Activated CD4-positive, CD25-positive, alpha-beta regulatory T cell (primary cell): Measurements from ENCODE around the gene NPB.

Experiments used
- DNase-seq, 4 experiments: peaks; one replicate each; lab custom pipeline; 2025; lab: John Stamatoyannopoulos, UW

Gene NPB

GRCh38 chr17:81940538-81941483 lies 38.8 kb downstream of the NPB start:
- DNase-seq, result no peak

- DNase-seq, result no peak
Measured at GRCh38 chr17:81941484-81942166, 39.6 kb downstream of the NPB start.

- DNase-seq, result no peak
Measured at GRCh38 chr17:81942167-81942553, 40.1 kb downstream of the NPB start.

- no peak for DNase-seq
Measured at GRCh38 chr17:81944858-81945257, 42.8 kb downstream of the NPB start.

- no peak for DNase-seq
Measured at GRCh38 chr17:81947189-81947588, 45.2 kb downstream of the NPB start, which contains the start of gene MYADML2. TSS of gene MYADML2 (minus strand) at chr17:81947233. CDS start at chr17:81941741, 5,492 bp downstream.

GRCh38 chr17:81948635-81949378 lies 46.8 kb downstream of the NPB start:
- no peak for DNase-seq

- DNase-seq, result no peak
Measured at GRCh38 chr17:81950501-81950900, 48.5 kb downstream of the NPB start.

GRCh38 chr17:81951785-81952684 lies 50.0 kb downstream of the NPB start:
- DNase-seq, result no peak
